HG02981 (cell line): ENCODE measurements around the gene PCDHGA8.
"Not testable (repeated sequence)": the region's sequence is repeated elsewhere in the genome, so short reads cannot be mapped to it uniquely, and the experiment has no call there.

Experiments
- ATAC-seq: cut with Tn5 transposase; IDR thresholded peaks from one replicate; pipeline ENCODE4 v1.9.1; 2021; ENCODE audit warnings: mild to moderate bottlenecking, moderate library complexity; ENCODE audit not compliant: unreplicated experiment

Gene PCDHGA8

GRCh38 chr5:141430332-141431113, 38.1 kb downstream of the PCDHGA8 start, which contains the start of gene PCDHGA12:
Gene PCDHGA12 (plus strand): TSS chr5:141430507. CDS start chr5:141430760, 253 bp downstream.
- ATAC-seq = peak; percentile 87

DNA sequence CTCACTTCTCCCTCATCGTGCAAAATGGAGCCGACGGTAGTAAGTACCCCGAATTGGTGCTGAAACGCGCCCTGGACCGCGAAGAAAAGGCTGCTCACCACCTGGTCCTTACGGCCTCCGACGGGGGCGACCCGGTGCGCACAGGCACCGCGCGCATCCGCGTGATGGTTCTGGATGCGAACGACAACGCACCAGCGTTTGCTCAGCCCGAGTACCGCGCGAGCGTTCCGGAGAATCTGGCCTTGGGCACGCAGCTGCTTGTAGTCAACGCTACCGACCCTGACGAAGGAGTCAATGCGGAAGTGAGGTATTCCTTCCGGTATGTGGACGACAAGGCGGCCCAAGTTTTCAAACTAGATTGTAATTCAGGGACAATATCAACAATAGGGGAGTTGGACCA, 38.9 kb downstream of the PCDHGA8 start:
- no peak for ATAC-seq

DNA sequence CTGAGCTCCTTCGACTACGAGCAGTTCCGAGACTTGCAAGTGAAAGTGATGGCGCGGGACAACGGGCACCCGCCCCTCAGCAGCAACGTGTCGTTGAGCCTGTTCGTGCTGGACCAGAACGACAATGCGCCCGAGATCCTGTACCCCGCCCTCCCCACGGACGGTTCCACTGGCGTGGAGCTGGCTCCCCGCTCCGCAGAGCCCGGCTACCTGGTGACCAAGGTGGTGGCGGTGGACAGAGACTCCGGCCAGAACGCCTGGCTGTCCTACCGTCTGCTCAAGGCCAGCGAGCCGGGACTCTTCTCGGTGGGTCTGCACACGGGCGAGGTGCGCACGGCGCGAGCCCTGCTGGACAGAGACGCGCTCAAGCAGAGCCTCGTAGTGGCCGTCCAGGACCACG, 39.9 kb downstream of the PCDHGA8 start:
- ATAC-seq = not testable (repeated sequence)

GRCh38 chr5:141432726-141433125, 40.3 kb downstream of the PCDHGA8 start:
- ATAC-seq = not testable (repeated sequence)

GRCh38 chr5:141434006-141434405, 41.6 kb downstream of the PCDHGA8 start:
- no peak for ATAC-seq

GRCh38 chr5:141437221-141437620, 44.8 kb downstream of the PCDHGA8 start:
- ATAC-seq = no peak

GRCh38 chr5:141439411-141440141, 47.1 kb downstream of the PCDHGA8 start:
- no peak for ATAC-seq

DNA sequence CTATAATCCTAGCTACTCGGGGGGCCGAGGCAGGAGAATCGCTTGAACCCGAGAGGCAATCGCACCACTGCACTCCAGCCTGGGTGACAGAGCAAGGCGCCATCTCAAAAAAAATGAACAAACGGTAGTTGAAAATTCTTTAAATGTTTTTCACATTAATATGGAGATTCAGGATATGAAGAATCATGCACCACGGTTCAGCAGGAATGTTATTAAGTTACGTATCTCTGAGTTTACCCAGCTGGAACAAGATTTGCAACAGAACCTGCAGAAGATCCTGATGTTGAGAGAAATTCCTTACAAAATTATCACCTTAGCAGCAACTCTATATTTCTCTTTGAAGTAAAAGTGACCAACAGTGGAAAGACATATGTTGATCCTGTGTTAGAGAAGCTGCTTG, 47.9 kb downstream of the PCDHGA8 start:
- ATAC-seq = no peak

GRCh38 chr5:141441571-141442170, 49.2 kb downstream of the PCDHGA8 start:
- no peak for ATAC-seq
